ENCODE data around the gene TCF3. TPM values are rescaled to one million over a fixed set of nuclear protein-coding genes. Genes with fewer than 3 reads are reported as not detected.

TCF3 gene
- total RNA-seq, 1 donor from 2014 or later, result 43.2 TPM

- DNase-seq (peak; percentile 89), ATAC-seq (peak; percentile 87)
- Histone ChIP-seq H3K9me3 (no peaks in the 10 kb centered on the region), H3K27ac (peak within 1 kb of the TSS; percentile 78), H3K4me3 (peak within 1 kb of the TSS; percentile 65), H3K27me3 (no peaks in the 10 kb centered on the region), H3K4me1 (peaks cover 4% of the 10 kb centered on the region), H3K36me3 (no peaks in the 10 kb centered on the region)
- intact Hi-C loops (cut with DNase I), result no loop called here
- no peak for TF ChIP-seq CTCF (IDR thresholded peaks at IDR 0.05)
These were observed 83.9 kb downstream of the TCF3 start, which contains the start of gene MEX3D for GRCh38 chr19:1568320-1569019. Gene MEX3D, minus strand, starts transcription at chr19:1568325. Its CDS starts 267 bp downstream, at chr19:1568058.

GRCh38 chr19:1567848-1568227, 84.6 kb downstream of the TCF3 start:
- H3K9me3 ChIP-seq, result no peaks in the 10 kb centered on the region
- no peak overlapping the region for H3K27ac ChIP-seq
- TF ChIP-seq CTCF (IDR thresholded peaks at IDR 0.05), result no peak
- DNase-seq (no peak), ATAC-seq (no peak)
- H3K36me3 ChIP-seq, result no peaks in the 10 kb centered on the region
- H3K4me3 ChIP-seq, result no peak overlapping the region
- intact Hi-C loops (cut with DNase I), result no loop called here
- no peaks in the 10 kb centered on the region for H3K27me3 ChIP-seq
- H3K4me1 ChIP-seq, result peaks cover 4% of the 10 kb centered on the region

GRCh38 chr19:1567116-1567847, 85.1 kb downstream of the TCF3 start:
- no peak for ATAC-seq
- intact Hi-C loops (cut with DNase I), result no loop called here

GRCh38 chr19:1566392-1567115, 85.9 kb downstream of the TCF3 start:
- peak overlapping the region; percentile 65 for H3K4me3 ChIP-seq

More at GRCh38 chr19:1567116-1567847, 85.1 kb downstream of the TCF3 start:
- DNase-seq, result peak; percentile 74
- H3K9me3 ChIP-seq, result no peaks in the 10 kb centered on the region
- peak overlapping the region; percentile 78 for H3K27ac ChIP-seq
- H3K4me3 ChIP-seq, result peak overlapping the region; percentile 65
- no peaks in the 10 kb centered on the region for H3K27me3 ChIP-seq
- H3K36me3 ChIP-seq, result no peaks in the 10 kb centered on the region
- TF ChIP-seq CTCF (IDR thresholded peaks at IDR 0.05), result no peak
- H3K4me1 ChIP-seq, result peaks cover 4% of the 10 kb centered on the region

More at GRCh38 chr19:1566392-1567115, 85.9 kb downstream of the TCF3 start:
- H3K36me3 ChIP-seq, result no peaks in the 10 kb centered on the region
- intact Hi-C loops (cut with DNase I), result no loop called here
- H3K9me3 ChIP-seq, result no peaks in the 10 kb centered on the region
- peak; percentile 83 for ATAC-seq
- no peaks in the 10 kb centered on the region for H3K27me3 ChIP-seq
- TF ChIP-seq CTCF (IDR thresholded peaks at IDR 0.05), result no peak
- peak overlapping the region; percentile 78 for H3K27ac ChIP-seq
- peak; percentile 82 for DNase-seq
- H3K4me1 ChIP-seq, result peaks cover 4% of the 10 kb centered on the region
